ENCODE measurements around the gene COL8A2.
A peak's percentile ranks its signal among the peaks of the same experiment; 100 is the strongest.

The COL8A2 gene

DNA sequence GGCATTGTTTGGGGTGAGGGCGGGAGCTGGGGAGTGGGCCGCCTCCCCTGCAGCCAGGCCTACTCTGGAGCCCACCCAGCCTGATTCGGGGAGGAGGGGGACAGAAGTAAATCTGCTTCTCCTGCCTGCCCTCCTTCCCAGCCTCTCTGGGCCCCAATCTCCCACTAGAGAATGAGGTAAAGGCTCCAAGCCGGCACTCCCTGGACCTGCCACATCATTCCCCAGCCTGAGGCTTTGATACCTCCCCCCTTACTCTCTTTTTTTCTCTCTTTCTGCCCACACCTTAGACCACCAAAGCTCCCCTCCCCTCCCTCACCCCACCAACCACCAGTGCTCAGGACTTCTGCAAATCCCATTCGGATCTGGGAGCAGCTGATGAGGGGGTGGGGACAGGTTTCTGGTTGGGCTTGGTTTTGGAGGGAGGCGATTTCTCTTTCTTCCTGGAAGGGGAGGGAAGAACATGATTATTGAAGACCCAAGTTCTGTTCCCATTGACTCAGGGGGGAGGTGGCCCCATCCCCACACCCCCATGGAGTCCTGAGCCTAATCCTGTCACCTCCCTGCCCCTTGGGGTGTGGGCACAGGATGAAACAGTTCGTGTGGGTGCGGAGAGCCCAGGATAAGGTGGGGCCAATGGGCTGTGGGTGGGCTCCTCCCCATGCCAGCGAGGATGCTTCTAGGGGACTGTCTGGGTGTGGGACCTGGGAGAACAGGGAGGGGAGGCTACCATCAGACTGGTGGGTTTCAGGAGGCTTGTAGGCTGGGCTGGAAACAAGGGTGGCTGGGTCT lies 32.3 kb upstream of the COL8A2 start:
- no peak for DNase-seq (ENCODE audit: low spot score)

GRCh38 chr1:36156329-36157114 lies 31.5 kb upstream of the COL8A2 start:
- peak; percentile 90 for DNase-seq (ENCODE audit: low spot score)

- DNase-seq (ENCODE audit: low spot score), result peak; percentile 92
These were observed 30.6 kb upstream of the COL8A2 start, which contains the start of gene MAP7D1 for GRCh38 chr1:36155408-36156328. TSS of gene MAP7D1 (plus strand) at chr1:36156160. CDS start at chr1:36156418, 258 bp downstream.

DNA sequence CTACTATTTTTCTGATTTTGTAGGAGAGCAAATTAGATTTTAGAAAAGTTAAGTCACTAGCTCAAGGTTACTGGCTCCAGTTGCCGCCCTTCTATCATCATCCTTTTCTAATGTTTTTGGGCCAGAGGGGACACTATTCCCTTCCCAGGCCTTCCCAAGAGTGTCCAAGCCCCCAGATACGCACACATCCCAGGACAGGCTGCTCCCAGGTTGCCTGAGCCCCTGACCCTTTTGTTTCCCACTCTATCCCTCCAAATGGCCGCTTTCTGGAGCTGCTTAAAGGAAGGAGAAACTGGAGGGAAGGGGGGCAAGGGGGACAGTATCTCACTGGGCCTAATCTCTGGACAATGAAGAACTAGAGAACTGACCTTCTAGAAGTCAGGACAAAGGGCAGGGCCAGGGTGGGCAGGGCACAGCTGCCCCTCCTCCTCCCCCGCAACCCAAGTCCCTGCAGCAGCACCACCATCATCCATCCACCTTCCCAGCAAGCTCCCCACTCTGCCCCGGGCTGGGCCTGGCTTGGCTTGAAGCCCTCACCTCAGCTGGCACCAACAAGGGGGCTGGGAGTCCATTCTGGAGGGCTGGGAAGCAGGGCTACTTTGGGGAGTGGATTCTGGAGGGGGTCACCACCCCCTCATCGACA lies 29.9 kb upstream of the COL8A2 start:
- no peak for DNase-seq (ENCODE audit: low spot score)

- no peak for DNase-seq (ENCODE audit: low spot score)
These were observed 29.3 kb upstream of the COL8A2 start for GRCh38 chr1:36154335-36154734.

DNA sequence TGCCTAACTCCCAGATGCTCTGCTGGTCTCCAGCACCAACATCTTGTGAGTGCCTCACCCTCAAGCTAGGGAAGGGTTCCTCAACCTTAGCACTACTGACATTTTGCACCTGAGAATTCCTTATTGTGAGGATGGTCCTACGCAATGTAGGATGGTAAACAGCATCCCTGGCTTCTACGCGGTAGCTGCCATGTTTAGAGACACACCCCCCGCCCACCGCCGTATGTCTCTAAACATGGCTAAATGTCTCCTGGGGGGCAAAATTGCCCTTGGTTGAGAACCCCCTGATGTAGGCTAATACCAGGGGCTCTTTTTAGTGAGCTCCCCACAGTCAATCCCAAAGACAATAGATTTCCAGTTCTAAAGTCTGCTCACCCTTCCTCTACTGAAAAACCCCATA lies 28.5 kb upstream of the COL8A2 start:
- DNase-seq (ENCODE audit: low spot score), result no peak

GRCh38 chr1:36151845-36152203 lies 26.8 kb upstream of the COL8A2 start:
- DNase-seq (ENCODE audit: low spot score), result no peak

DNA sequence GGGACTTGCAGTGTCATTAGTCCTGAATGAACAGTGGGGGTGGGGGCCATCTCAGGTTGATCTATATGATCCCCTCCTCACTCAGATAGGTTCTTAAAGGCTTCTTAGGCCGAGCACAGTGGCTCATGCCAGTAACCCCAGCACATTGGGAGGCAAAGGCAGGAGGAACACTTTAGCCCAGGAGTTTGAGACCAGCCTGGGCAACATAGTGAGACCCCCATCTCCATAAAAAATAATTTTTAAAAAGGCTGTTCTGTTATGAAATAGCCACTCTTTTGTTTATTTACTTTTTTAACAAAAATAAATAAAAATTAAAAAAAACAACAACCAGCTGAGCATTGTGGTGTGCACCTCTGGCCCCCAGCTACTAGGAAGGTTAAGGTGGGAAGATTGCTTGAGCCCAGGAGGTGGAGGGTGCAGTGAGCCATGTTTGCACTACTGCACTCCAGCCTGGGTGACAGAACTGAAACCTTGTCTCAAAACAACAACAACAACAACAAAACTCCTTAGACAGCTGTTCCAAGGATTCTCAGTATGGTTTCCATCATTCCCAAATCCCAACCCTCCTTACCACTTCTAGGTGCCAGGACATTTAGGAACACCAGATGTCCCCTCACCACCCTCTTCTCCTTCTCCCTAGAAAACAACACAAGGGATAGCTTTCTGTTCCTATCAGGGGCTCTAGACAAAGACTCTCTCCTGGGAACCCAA lies 26.3 kb upstream of the COL8A2 start:
- no peak for DNase-seq (ENCODE audit: low spot score)

- DNase-seq (ENCODE audit: low spot score), result peak; percentile 90
These were observed 25.5 kb upstream of the COL8A2 start for GRCh38 chr1:36150296-36151133.

DNA sequence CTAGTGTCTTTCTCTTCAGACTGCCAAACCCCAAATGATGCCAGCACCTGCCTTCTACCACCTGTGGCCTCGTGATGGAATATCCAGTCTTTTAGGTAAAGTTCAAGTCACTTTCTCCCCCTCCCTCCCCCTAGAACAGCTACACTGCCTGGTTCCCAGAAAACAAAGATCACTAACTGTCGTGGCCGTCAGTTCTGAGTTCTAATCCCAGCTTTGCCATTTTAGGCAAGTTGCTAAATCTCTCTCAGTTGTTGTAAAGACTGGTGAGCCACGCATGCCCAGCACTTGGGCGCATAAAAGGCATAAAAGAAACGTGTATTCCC lies 24.9 kb upstream of the COL8A2 start:
- DNase-seq (ENCODE audit: low spot score), result no peak

- peak; percentile 100 for DNase-seq (ENCODE audit: low spot score)
These were observed 24.4 kb upstream of the COL8A2 start, which contains the start of gene TRAPPC3 for GRCh38 chr1:36149237-36149972. TSS of gene TRAPPC3 (minus strand) at chr1:36149486. CDS start at chr1:36149378, 108 bp downstream.

DNA sequence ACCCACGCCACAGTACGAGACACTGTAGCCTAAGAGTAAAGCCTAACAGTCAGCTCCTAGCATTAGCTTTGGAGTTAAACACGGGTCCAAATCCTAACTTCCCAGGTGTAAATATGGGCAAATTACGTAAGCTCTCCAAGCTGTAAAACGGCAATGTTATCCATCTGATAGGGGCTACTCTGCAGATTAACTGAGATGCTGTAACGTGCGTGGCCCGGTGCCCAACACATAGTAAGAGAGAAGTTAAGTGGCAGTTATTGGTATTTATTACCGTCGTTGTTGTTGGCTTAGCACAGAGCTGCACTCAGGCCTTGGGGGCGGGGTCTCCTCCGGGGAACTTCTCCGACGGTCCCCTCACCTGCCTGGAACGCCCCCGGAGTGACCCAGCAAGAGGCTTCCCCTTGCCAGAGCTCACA lies 23.8 kb upstream of the COL8A2 start:
- DNase-seq (ENCODE audit: low spot score), result no peak

DNA sequence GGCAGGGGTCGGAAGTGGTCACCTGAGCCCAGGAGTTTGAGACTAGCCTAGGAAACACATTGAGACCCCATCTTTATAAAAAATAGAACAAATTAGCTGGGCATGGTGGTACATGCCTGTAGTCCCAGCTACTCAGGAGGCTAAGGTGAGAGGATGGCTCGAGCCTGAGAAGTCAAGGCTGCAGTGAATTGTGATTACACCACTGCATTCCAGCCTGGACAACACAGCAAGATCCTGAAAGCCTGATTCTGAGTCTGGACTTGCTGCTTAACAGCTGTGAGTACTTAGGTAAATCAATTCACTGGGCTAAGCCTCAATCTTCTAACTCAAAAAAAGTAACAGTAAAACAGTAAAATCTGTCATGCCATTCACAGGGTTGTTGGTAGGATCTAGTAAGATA lies 19.4 kb upstream of the COL8A2 start:
- no peak for DNase-seq (ENCODE audit: low spot score)

- DNase-seq (ENCODE audit: low spot score), result no peak
These were observed 18.4 kb upstream of the COL8A2 start for GRCh38 chr1:36143424-36143823.

DNA sequence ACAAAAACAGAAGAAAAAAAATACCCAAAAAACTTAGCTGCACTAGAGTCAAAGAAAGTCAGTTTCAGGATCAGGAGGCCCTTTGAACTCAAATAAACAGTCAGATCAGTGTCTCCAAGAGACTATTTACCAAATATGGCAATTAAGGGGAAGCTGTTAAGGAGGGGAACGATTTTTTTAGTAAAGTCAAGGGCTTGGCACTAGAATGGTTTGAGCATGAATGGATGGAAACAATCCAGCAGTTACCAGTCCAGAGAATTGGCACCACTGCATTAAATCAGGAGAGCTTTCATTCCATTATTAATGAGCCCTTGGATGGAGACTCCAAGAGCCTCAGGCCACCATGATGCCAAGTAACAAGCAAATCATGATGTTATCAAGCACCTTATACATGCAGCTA lies 17.1 kb upstream of the COL8A2 start:
- no peak for DNase-seq (ENCODE audit: low spot score)

DNA sequence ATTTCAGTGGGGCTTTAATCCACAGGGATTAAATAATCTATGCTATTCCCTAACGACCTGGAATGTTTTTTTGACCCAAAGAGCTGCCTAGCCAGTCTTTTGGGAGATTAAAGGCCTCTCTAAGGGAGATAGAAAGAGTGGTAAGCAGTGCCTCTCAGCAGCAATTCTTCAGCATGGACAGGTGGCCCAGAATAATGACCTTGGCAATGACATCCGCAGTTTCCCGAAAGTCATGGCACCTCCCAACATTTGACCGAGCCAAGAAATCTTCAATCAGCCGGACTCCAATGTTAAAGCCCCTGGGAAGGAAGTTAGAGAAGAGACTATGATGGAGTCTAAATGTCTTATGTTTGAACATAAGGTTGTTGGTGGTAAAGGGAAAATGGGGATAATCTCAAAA lies 14.5 kb upstream of the COL8A2 start:
- DNase-seq (ENCODE audit: low spot score), result no peak

GRCh38 chr1:36137776-36138175 lies 12.8 kb upstream of the COL8A2 start:
- no peak for DNase-seq (ENCODE audit: low spot score)

DNA sequence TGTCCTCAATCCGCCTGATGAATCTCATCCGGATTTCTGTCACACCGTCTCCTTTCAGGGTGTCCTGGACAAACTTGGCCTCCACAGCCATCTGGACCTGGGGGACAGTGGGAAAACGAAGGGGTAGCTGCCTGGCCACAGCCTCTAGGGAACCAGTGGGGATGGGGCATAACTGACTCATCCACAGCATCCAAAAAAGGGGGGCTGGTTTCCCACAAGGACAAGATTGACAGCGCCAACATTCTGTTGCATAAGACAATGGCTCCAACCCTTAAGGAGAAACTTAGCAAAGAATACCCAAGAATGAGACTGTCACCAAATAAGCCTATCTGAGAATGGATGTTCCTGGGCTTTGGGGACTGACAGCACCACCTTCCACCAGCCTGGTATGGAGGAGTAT lies 12.2 kb upstream of the COL8A2 start:
- DNase-seq (ENCODE audit: low spot score), result no peak

DNA sequence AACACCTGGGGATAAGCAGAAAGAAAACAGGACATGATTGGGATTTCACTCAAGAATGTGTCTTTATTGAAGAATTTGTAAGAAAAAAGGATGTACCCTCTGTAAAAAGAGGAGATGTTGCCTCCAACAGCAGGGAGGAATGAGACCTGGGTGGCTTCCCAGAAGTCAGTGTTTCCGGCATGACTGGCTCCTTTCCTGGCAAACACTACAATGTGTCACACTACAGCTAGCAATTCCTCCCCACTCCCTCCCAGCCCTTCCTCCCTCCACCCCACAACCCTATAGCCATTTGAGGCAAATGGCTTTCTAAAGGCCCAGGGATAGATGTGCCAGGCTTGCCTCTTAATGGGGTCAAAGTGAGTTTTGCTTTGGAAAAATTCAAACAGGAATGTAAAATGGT lies 11.5 kb upstream of the COL8A2 start:
- DNase-seq (ENCODE audit: low spot score), result peak; percentile 57

DNA sequence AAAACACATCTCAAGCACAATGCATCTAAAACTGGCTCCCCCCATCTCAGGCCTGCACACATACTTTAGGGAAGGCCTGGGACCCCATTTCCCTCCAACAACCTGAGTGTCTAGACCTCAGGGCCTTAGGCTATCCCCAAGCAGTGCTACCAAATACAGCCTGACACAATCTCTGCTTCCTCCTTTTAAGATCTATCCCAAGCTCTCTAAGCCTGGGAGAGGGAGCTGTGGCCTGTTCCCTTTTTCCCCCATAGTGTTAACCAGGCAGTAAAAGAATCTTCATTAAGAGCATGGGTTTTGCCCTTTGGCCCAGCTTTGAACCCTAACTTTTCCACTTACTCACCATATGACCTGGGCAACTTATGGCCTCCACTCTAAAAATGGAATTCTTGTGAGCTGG lies 10.8 kb upstream of the COL8A2 start:
- DNase-seq (ENCODE audit: low spot score), result no peak

All from Ammon's horn (tissue), 1 donor.